NCI-H2227 (cell line): ENCODE results near the gene FAR1.
A peak's percentile ranks its signal among the peaks of the same experiment; 100 is the strongest.
"Not testable (repeated sequence)": the region's sequence is repeated elsewhere in the genome, so short reads cannot be mapped to it uniquely, and the experiment has no call there.

Experiments used
- DNase-seq: peaks from one replicate; lab custom pipeline; 2025; ENCODE audit not compliant: unreplicated experiment; lab: John Stamatoyannopoulos, UW

The FAR1 gene

GRCh38 chr11:13702071-13702470 lies 33.6 kb downstream of the FAR1 start:
- DNase-seq, result no peak

GRCh38 chr11:13705710-13706109 lies 37.2 kb downstream of the FAR1 start:
- no peak for DNase-seq

GRCh38 chr11:13713982-13714381 lies 45.5 kb downstream of the FAR1 start:
- no peak for DNase-seq

DNA sequence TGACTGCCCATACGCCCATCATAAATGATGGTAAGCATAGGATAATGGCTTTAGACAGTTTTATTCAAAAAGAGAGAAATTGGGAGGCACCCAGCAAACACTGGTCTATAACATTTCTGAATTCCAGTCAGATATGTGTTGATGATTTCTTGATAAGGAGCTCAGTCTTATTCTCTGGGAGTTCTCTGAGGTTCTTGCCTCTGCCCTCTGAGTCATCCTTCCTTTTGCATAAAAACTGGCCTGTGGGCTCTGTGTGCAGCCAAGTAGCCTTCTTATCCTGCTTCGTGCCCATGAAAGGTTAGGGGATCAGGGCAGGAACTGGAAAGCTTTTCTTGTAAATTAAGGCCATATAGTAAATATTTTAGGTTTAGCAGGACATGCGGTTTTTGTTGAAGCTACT lies 48.9 kb downstream of the FAR1 start:
- DNase-seq, result no peak

GRCh38 chr11:13718394-13718793 lies 49.9 kb downstream of the FAR1 start:
- DNase-seq, result no peak

DNA sequence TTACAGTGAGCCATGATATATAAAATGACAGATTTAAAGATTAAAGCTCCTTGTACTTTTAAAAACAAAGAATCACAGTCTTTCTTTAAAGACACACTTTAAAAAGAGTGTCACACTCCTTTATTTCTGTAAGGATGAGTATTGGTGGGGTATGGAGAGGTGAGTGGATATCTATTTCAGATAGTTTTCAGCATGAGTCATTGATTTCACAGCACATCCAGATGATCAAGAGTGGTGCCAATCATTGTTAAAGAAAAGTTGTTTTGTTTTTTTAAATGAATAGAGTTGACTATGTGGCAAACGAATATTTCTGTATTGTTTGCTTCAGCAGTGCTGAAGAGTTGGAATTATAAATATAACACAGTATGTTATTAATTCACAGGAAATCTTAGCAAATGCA lies 52.5 kb downstream of the FAR1 start:
- no peak for DNase-seq

DNA sequence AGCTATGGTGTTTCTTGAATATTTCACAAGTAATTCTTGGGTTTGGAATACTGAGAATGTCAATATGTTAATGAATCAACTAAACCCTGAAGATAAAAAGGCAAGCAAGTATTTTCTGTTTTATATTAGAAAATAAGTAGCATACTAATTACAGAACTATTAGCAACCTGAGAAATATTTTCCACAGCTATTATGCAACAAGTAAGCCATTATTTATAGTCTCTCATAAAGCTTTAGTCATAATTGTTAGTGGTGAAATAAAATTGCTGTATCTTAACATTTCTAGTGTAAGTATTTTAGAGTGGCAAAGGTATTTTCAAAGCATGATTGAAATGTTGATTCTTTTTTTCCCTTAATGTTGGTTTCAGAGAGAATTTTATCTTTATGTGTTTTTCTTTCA lies 53.3 kb downstream of the FAR1 start:
- no peak for DNase-seq

- DNase-seq, result no peak
Measured at GRCh38 chr11:13726456-13726855, 58.0 kb downstream of the FAR1 start.

DNA sequence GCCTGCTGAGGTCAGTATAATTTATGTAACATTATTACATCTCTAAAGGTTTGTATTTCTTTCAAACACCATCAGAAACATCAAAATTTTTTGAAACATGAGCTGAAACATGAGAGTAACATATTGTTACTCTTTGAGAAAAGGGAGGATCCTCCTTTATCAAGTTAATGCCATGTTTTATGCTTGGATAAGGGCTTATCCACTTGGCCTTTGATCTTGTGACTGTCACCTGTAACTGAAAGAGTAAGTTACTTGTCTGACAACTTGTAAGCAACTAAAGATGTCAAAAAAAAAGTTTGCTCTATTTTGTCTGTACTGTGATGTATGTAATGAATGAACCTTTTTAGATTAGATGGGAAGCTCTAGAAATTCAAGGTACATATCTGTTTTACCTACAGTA lies 59.6 kb downstream of the FAR1 start:
- no peak for DNase-seq

- DNase-seq, result no peak
Measured at GRCh38 chr11:13734530-13734929, 66.1 kb downstream of the FAR1 start.

DNA sequence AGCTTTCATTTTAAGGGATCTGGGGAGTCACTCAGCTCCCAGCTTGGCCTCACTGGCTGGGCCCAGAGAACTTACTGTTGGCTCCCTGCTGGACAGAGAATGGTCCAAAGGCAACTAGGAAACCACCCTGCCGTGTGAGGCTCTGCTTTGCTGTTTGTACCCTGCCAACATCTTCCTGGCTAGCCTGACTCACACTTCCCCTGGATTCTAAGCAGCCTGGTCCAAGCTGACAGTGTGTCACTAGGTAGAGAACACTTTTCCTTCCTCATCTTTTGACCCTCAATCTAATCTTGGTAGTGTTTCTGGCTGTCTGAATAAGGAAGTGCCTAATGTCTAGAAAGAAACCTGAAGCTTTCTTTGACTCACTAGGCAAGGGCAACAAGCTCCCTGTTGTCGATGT lies 76.7 kb downstream of the FAR1 start:
- no peak for DNase-seq

GRCh38 chr11:13753316-13753715 lies 84.8 kb downstream of the FAR1 start:
- DNase-seq, result not testable (repeated sequence)

DNA sequence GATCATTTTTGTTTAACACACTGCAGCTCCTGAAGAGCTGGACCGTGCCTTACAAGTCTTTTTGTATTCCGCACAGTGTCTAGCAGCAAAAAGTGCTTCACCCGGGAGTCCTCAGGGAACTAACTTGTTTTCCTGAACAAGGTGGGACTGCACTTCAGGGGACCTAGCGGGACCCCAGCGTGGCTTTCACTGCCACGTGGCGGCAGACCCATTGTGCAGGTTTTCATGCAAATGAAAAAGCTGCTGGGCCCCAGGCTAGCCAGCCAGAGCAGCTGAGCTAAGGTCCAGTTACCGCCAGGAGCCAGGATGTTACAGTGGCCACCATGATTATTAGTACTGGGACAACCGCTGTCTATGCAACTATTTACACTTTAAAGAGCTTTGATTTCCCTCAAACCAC lies 90.6 kb downstream of the FAR1 start:
- DNase-seq, result no peak

- no peak for DNase-seq
Measured at GRCh38 chr11:13760115-13760514, 91.6 kb downstream of the FAR1 start.

GRCh38 chr11:13761250-13761649 lies 92.8 kb downstream of the FAR1 start:
- no peak for DNase-seq

GRCh38 chr11:13761716-13762115 lies 93.2 kb downstream of the FAR1 start:
- DNase-seq, result no peak

GRCh38 chr11:13762718-13763117 lies 94.2 kb downstream of the FAR1 start:
- no peak for DNase-seq

DNA sequence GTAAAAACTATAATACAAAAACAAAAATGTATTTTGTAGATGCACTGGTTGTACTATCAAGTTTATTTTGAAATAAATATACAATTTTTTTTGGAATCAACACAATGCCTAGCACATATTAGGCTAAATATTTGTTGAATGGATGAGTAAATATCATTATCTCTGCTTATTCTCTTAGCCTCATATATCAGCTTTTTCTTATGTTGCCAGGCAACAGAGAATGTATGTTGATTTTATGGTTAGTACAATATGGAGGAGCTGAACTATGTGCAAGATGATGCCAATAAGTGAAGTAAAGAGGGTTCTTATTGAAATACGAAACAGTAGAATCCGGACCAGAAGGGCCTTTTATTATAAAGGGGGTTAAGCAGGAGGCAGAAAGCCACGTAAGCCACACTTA lies 94.9 kb downstream of the FAR1 start:
- DNase-seq, result no peak

- no peak for DNase-seq
Measured at GRCh38 chr11:13765886-13766285, 97.4 kb downstream of the FAR1 start.

DNA sequence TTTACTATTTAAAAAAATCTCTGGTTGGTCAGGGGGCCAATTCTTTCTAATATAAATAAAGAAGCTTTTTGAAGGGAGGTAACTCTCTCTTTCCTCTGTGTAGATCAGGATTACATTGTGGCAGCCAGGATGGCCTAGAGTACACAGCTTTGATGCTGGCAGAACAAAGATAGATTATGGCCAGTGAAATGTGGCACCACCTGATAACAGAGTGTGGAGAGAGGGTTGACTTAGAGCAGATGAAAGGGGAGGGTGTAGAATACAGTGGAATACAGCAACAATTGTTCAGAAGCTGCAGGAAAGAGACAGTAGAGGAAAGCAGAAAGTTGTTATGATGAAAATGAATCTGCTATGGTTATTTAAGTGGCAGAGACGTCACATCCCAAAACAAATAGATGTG lies 99.0 kb downstream of the FAR1 start:
- DNase-seq, result no peak

DNA sequence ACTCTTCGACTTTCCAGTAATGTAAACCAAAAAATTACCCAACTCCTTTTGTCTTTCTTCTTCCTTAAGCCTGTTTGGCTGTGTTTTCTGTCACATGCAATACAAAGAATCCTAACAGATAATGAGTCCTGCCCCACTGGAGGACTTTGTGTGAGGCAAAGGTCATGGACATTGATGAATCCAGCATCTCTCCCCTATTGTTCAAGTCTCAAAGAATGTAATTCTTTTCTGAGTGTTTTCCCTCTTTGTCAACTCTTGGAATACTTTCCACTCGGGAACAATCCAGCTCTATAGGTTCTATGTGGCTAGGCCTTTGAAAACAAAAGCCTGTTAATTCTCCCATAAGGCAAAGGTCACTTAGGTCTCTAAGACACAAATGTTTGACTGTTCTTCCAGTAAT lies 100.7 kb downstream of the FAR1 start:
- DNase-seq, result no peak

- no peak for DNase-seq
Measured at GRCh38 chr11:13771151-13771550, 102.7 kb downstream of the FAR1 start.

- peak; percentile 74 for DNase-seq
Measured at GRCh38 chr11:13772223-13773046, 104.0 kb downstream of the FAR1 start.
